Spleen (tissue), 11 donors: ENCODE measurements around the gene PRKCQ. TPM values are rescaled to one million over a fixed set of nuclear protein-coding genes. Genes with fewer than 3 reads are reported as not detected.

Experiments
- DNase-seq: peaks from one replicate; pipeline ENCODE4 v3.0.0-alpha.2; 2020
- H3K27ac ChIP-seq, 8 donors: fragments of 200-600 bp; sonication (generic) in 7 of 8; 1 replicate in 4 of 8; 2 replicates in 4 of 8; pipeline versions ENCODE4 v1.5.0 to v1.8.0; 2016 to 2021; ENCODE audit warnings: inconsistent platforms in 4 of 8, mild to moderate bottlenecking in 4 of 8, moderate library complexity in 1 of 8
- H3K27me3 ChIP-seq, 7 donors: fragments of 200-600 bp; sonication (generic) in 6 of 7; replicated peaks in 1 of 7; 1 replicate in 4 of 7; 2 replicates in 3 of 7; pipeline versions ENCODE4 v1.5.0 to v1.8.0; 2016 to 2021; ENCODE audit warnings: inconsistent platforms in 3 of 7, mild to moderate bottlenecking in 1 of 7
- H3K36me3 ChIP-seq, 6 donors: fragments of 200-600 bp; sonication (generic) in 5 of 6; 1 replicate in 4 of 6; 2 replicates in 2 of 6; pipeline versions ENCODE4 v1.5.0 to v1.8.0; 2016 to 2021; ENCODE audit warnings: inconsistent platforms in 2 of 6
- H3K4me1 ChIP-seq, 6 donors: fragments of 200-600 bp; sonication (generic) in 5 of 6; 1 replicate in 3 of 6; 2 replicates in 3 of 6; pipeline versions ENCODE4 v1.5.0 to v1.8.0; 2016 to 2021; ENCODE audit warnings: inconsistent platforms in 3 of 6
- H3K4me3 ChIP-seq, 8 donors: fragments of 200-600 bp; sonication (generic) in 7 of 8; 1 replicate in 4 of 8; 2 replicates in 4 of 8; pipeline versions ENCODE4 v1.5.0 to v1.8.0; 2016 to 2021; ENCODE audit warnings: inconsistent platforms in 4 of 8, mild to moderate bottlenecking in 4 of 8, moderate library complexity in 2 of 8
- H3K9me3 ChIP-seq, 8 donors: fragments of 200-600 bp; sonication (generic) in 7 of 8; 1 replicate in 4 of 8; 2 replicates in 4 of 8; pipeline versions ENCODE4 v1.5.0 to v1.8.0; 2016 to 2021; ENCODE audit warnings: inconsistent platforms in 4 of 8
- POLR2A ChIP-seq, 3 donors: fragments of 450-650 bp; IDR thresholded peaks; one replicate each; pipeline ENCODE4 v1.5.1; 2017; ENCODE audit warnings: antibody characterized with exemption in 3 of 3, mild to moderate bottlenecking in 1 of 3
- POLR2AphosphoS5 ChIP-seq, 3 donors: sonication (generic); formaldehyde crosslinking; IDR thresholded peaks; one replicate each; pipeline ENCODE4 v1.5.1; 2017; ENCODE audit warnings: antibody characterized with exemption in 3 of 3
- WGBS, 5 donors: extraction: QIAGEN DNeasy Blood & Tissue Kit in 3 of 5; methylation state at CpG; one replicate each; pipeline versions ENCODE4 v1.1.5 to v1.1.7; 2013 to 2018; 5-methylcytosine and 5-hydroxymethylcytosine counted together
- intact Hi-C: fragments of 100-400 bp; cut with DNase I; formaldehyde crosslinking; loops from one replicate; pipeline ENCODE4 v1.15.0; 2023; ENCODE audit warnings: low total_unique reads
- polyA plus RNA-seq, 3 donors: library from polyadenylated mRNA; stranded (reverse); fragments of 200-250 nt; gene quantifications; one replicate each; pipeline ENCODE4 v1.2.1, GENCODE V29; 2013
- total RNA-seq, 7 donors: library from RNA; depleted of rRNA in 3 of 7; stranded (reverse); fragments of >200 nt in 3 of 7; fragmentation: NEBNext Ultra II Directional in 4 of 7; extraction: Animal tissue kit (Norgen Biotek cat#: 25700) in 4 of 7; gene quantifications; one replicate each; pipeline versions ENCODE4 v1.1.0 to v1.2.1, GENCODE V29; 2016 to 2021
- TF ChIP-seq, protein P1 (sequence below), 11 experiments: fragments of 200-600 bp in 7 of 11; fragments of 450-650 bp in 4 of 11; sonication (generic) in 4 of 11; IDR thresholded peaks in 8 of 11; conservative IDR thresholded peaks in 3 of 11; 1 replicate in 7 of 11; 2 replicates in 4 of 11; pipeline versions ENCODE4 v1.4.0 to v1.8.0; 2016 to 2021; ENCODE audit warnings: antibody characterized with exemption in 11 of 11, inconsistent platforms in 4 of 11, mild to moderate bottlenecking in 1 of 11
- donor health status: healthy with polysubstance abuse.
- donor health status: DM: no; HTN: no; CAD: no; lungs with moderate emphysema.
- donor health status: DM: no; HTN: no; CAD: no.
- donor health status: Bipolar disorder and iron deficiency.
- donor health status: healthy.
- donor health status: DM: no; HTN: no; CAD: no.
- donor health status: DM: yes; HTN: yes; CAD: no.

The PRKCQ gene
- total and polyA plus RNA-seq, 10 donors: 2.1 to 11.8 (median 8.1) TPM

DNA sequence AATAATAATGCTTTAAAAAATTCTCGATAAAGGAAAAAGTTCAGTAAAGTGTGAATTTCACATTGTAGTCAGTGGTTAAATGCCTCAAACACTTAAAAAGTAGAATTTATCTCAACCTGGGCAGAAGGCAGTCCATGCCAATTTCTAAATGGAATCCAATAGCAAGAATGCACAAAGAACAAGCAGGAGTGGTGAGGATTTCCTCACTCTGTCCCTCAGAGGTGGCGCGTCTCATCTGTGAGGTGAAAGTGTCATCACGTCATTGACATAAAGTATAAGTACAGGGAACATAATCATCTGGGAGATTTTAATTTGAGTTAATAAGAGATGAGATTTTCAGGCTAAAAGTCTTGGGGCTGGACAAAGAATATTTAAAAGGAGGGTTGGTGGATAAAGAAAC is 10.0 kb upstream of the PRKCQ start:
- no peaks in the 10 kb centered on the region for H3K9me3 ChIP-seq
- 94 to 96% (median 94%) methylated on average over 4 of the region's 4 CpGs for WGBS, 5 donors
- no peak overlapping the region for H3K4me3 ChIP-seq
- no peaks in the 10 kb centered on the region for H3K36me3 ChIP-seq
- no peak for DNase-seq
- TF ChIP-seq, protein P1, sequence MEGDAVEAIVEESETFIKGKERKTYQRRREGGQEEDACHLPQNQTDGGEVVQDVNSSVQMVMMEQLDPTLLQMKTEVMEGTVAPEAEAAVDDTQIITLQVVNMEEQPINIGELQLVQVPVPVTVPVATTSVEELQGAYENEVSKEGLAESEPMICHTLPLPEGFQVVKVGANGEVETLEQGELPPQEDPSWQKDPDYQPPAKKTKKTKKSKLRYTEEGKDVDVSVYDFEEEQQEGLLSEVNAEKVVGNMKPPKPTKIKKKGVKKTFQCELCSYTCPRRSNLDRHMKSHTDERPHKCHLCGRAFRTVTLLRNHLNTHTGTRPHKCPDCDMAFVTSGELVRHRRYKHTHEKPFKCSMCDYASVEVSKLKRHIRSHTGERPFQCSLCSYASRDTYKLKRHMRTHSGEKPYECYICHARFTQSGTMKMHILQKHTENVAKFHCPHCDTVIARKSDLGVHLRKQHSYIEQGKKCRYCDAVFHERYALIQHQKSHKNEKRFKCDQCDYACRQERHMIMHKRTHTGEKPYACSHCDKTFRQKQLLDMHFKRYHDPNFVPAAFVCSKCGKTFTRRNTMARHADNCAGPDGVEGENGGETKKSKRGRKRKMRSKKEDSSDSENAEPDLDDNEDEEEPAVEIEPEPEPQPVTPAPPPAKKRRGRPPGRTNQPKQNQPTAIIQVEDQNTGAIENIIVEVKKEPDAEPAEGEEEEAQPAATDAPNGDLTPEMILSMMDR (IDR thresholded peaks at IDR 0.05 in 8 of 11, conservative IDR thresholded peaks at IDR 0.05 in 3 of 11): no peak
- TF ChIP-seq POLR2A (IDR thresholded peaks at IDR 0.05) (no peak), POLR2AphosphoS5 (IDR thresholded peaks at IDR 0.05) (no peak)
- H3K4me1 ChIP-seq: peaks cover 0 to 26% (median 11%) of the 10 kb centered on the region in 6 donors
- no peaks in the 10 kb centered on the region for H3K27me3 ChIP-seq
- H3K27ac ChIP-seq: no peak overlapping the region
- intact Hi-C loops: no loop called here

DNA sequence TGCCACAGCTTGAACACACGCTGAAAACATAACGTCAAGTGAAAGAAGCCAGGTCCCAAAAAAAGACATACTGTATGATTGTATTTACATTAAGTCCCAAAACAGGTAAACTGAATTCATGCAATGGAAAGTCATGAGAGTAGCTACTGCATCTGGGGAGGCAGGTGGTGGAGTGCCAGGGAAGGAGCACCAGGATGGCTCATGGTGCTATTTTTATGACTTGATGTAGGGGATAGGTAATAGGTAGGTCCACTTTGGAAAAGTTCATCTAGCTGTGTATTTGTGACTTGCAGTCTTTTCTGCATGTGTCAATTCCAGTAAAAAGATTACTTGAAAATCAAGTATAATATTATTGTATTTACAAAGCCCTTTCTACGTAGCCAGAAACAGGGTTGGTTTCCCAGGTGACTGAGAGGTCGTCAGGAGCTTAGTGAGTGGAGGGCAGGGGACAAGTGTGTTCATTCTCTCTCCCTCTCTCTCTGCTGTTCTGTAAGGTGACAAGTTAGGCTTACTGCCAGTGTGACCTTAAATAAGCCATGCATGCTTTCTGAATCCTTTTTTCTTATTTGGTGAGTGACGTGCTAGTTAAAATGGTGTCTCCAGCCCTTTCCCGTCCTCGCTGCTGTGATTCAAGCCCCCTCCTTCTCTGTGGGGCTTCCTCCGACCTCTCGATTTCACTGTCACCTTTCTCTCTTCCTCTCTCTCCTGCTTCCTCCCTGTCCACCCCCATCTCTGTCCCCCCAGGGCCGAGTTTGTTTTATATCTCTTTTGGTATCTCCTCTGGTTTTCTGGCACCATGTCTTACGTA is 9.4 kb upstream of the PRKCQ start:
- no peaks in the 10 kb centered on the region for H3K36me3 ChIP-seq
- peak overlapping the region in 1 of 8 donors; percentile 14 for H3K27ac ChIP-seq
- DNase-seq: no peak
- no peaks in the 10 kb centered on the region for H3K9me3 ChIP-seq
- peaks cover 0 to 26% (median 11%) of the 10 kb centered on the region in 6 donors for H3K4me1 ChIP-seq
- 75 to 79% (median 76%) methylated on average over 11 of the region's 11 CpGs for WGBS, 5 donors
- TF ChIP-seq, protein P1 (IDR thresholded peaks at IDR 0.05 in 8 of 11, conservative IDR thresholded peaks at IDR 0.05 in 3 of 11): no peak
- TF ChIP-seq POLR2AphosphoS5 (IDR thresholded peaks at IDR 0.05) (no peak), POLR2A (IDR thresholded peaks at IDR 0.05) (no peak)
- intact Hi-C loops: no loop called here
- no peak overlapping the region for H3K4me3 ChIP-seq
- H3K27me3 ChIP-seq: no peaks in the 10 kb centered on the region

DNA sequence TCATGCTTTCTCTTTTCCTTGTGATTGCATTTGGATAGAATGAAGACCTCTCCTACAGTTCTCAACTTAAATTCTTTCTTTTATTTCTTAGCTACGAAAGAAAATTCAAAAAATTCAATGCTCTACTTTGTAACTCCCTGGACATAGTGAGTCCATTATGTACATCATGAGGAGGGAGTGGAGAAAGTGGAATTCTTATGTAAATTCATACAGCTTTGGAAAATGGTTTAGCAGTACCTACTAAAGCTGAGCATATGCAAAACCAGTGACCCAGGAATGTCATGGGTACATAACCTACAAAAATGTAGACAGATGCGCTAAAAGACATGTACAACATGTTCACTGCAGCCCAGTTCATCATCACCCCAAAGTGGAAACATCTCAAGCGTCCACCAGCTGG is 8.8 kb upstream of the PRKCQ start:
- TF ChIP-seq POLR2A (IDR thresholded peaks at IDR 0.05): no peak
- TF ChIP-seq POLR2AphosphoS5 (IDR thresholded peaks at IDR 0.05): no peak
- TF ChIP-seq, protein P1 (IDR thresholded peaks at IDR 0.05 in 8 of 11, conservative IDR thresholded peaks at IDR 0.05 in 3 of 11): no peak
- H3K36me3 ChIP-seq: no peaks in the 10 kb centered on the region
- no peaks in the 10 kb centered on the region for H3K27me3 ChIP-seq
- no peaks in the 10 kb centered on the region for H3K9me3 ChIP-seq
- H3K4me3 ChIP-seq: no peak overlapping the region
- no peak overlapping the region for H3K27ac ChIP-seq
- no peak for DNase-seq
- 86 to 96% (median 92%) methylated on average over 3 of the region's 3 CpGs for WGBS, 5 donors
- peaks cover 0 to 29% (median 11%) of the 10 kb centered on the region in 6 donors for H3K4me1 ChIP-seq
- intact Hi-C loops: no loop called here

DNA sequence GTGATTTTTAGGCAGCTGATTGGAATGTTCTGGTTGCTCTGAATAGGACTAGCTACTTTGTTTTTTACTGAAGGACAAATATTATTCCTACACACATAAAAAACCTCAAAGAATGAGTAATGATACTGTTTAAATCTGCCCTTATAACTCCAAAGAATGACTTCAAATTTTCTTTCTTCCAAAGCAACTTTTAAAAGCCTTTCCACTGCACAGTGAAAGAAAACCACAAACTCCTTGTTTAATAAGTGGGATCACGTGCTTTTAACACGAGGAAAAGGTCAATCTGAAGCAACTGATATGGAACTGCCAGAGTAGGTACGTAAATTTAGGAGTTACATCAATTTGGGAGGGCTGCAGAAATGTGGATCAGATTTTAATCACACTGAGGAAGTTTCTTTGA is 8.0 kb upstream of the PRKCQ start:
- Histone ChIP-seq H3K27ac (no peak overlapping the region), H3K4me1 (peaks cover 0 to 31% (median 12%) of the 10 kb centered on the region in 6 donors), H3K9me3 (no peaks in the 10 kb centered on the region), H3K4me3 (no peak overlapping the region), H3K27me3 (no peaks in the 10 kb centered on the region), H3K36me3 (no peaks in the 10 kb centered on the region)
- no peak for TF ChIP-seq POLR2AphosphoS5 (IDR thresholded peaks at IDR 0.05)
- TF ChIP-seq POLR2A (IDR thresholded peaks at IDR 0.05): no peak
- TF ChIP-seq, protein P1 (IDR thresholded peaks at IDR 0.05 in 8 of 11, conservative IDR thresholded peaks at IDR 0.05 in 3 of 11): no peak
- no peak for DNase-seq
- intact Hi-C loops: no loop called here
- 38 to 65% (median 52%) methylated on average over 3 of the region's 3 CpGs for WGBS, 5 donors
